Lower lobe of right lung (tissue), 2 donors: Measurements from ENCODE around the gene CBFA2T2. TPM values are rescaled to one million over a fixed set of nuclear protein-coding genes. Genes with fewer than 3 reads are reported as not detected.
"Not testable (repeated sequence)": the region's sequence is repeated elsewhere in the genome, so short reads cannot be mapped to it uniquely, and the experiment has no call there.

Experiments used
- ATAC-seq, 2 donors: fragments of 200-7000 bp; cut with Tn5 transposase; one replicate each; pipeline ENCODE4 v1.9.1; 2020 to 2022; ENCODE audit warnings: mild to moderate bottlenecking in 2 of 2, moderate library complexity in 2 of 2
- DNase-seq: peaks from one replicate; pipeline ENCODE4 v3.0.0-alpha.2; 2020
- H3K27ac ChIP-seq: fragments of 200-600 bp; one replicate; pipeline ENCODE4 v1.8.0; 2022
- H3K27me3 ChIP-seq: fragments of 200-600 bp; one replicate; pipeline ENCODE4 v1.8.0; 2022; ENCODE audit warnings: low read depth
- H3K36me3 ChIP-seq: fragments of 200-600 bp; one replicate; pipeline ENCODE4 v1.8.0; 2022; ENCODE audit warnings: mild to moderate bottlenecking
- H3K4me1 ChIP-seq: fragments of 200-600 bp; one replicate; pipeline ENCODE4 v1.8.0; 2022
- H3K4me3 ChIP-seq: fragments of 200-600 bp; one replicate; pipeline ENCODE4 v1.8.0; 2022; ENCODE audit warnings: mild to moderate bottlenecking
- H3K9me3 ChIP-seq: fragments of 200-600 bp; one replicate; pipeline ENCODE4 v1.8.0; 2022
- CTCF ChIP-seq: fragments of 200-600 bp; IDR thresholded peaks from one replicate; pipeline ENCODE4 v1.8.0; 2022; ENCODE audit warnings: antibody characterized with exemption, mild to moderate bottlenecking
- intact Hi-C: fragments of 100-400 bp; cut with DNase I; formaldehyde crosslinking; loops from one replicate; pipeline ENCODE4 v1.11.0; 2022
- total RNA-seq: library from RNA; stranded (reverse); fragmentation: NEBNext Ultra II Directional; extraction: Animal tissue kit (Norgen Biotek cat#: 25700); gene quantifications from one replicate; pipeline ENCODE4 v1.2.1, GENCODE V29; 2021
- donor health status: DM: no; HTN: yes; CAD: no; lungs with severe emphysema.

Gene CBFA2T2
- total RNA-seq, 1 donor from 2014 or later = 18.2 TPM

- no peak for TF ChIP-seq CTCF
- H3K4me3 ChIP-seq = no peak overlapping the region
- H3K27me3 ChIP-seq = no peaks in the 10 kb centered on the region
- intact Hi-C loops = no loop called here
- DNase-seq = no peak
- H3K36me3 ChIP-seq = no peaks in the 10 kb centered on the region
- no peaks in the 10 kb centered on the region for H3K4me1 ChIP-seq
- H3K9me3 ChIP-seq = no peaks in the 10 kb centered on the region
- no peak overlapping the region for H3K27ac ChIP-seq
- no peak for ATAC-seq
These were observed 30.3 kb upstream of the CBFA2T2 start for GRCh38 chr20:33459599-33459998.

GRCh38 chr20:33460711-33461110 is 29.2 kb upstream of the CBFA2T2 start:
- intact Hi-C loops = loop anchor here (10.0 kb wide), 1 partner anchor 174 kb away; no protein-coding TSS in a partner anchor
- Histone ChIP-seq H3K4me1 (no peaks in the 10 kb centered on the region), H3K27ac (no peak overlapping the region), H3K9me3 (no peaks in the 10 kb centered on the region), H3K36me3 (no peaks in the 10 kb centered on the region), H3K4me3 (no peak overlapping the region), H3K27me3 (no peaks in the 10 kb centered on the region)
- ATAC-seq = no peak
- no peak for DNase-seq
- no peak for TF ChIP-seq CTCF

- H3K4me1 ChIP-seq = no peaks in the 10 kb centered on the region
- DNase-seq (no peak), ATAC-seq (no peak)
- no peaks in the 10 kb centered on the region for H3K27me3 ChIP-seq
- TF ChIP-seq CTCF = no peak
- no peak overlapping the region for H3K27ac ChIP-seq
- no peak overlapping the region for H3K4me3 ChIP-seq
- H3K9me3 ChIP-seq = no peaks in the 10 kb centered on the region
- H3K36me3 ChIP-seq = no peaks in the 10 kb centered on the region
- intact Hi-C loops = loop anchor here (10.0 kb wide), 1 partner anchor 171 kb away; no protein-coding TSS in a partner anchor
These were observed 26.4 kb upstream of the CBFA2T2 start for GRCh38 chr20:33463332-33464101.

- not testable (repeated sequence) for H3K36me3 ChIP-seq, H3K4me3 ChIP-seq, H3K27ac ChIP-seq, H3K4me1 ChIP-seq, DNase-seq, H3K9me3 ChIP-seq, H3K27me3 ChIP-seq, ATAC-seq
- intact Hi-C loops = loop anchor here (10.0 kb wide), 1 partner anchor 170 kb away; no protein-coding TSS in a partner anchor
These were observed 25.1 kb upstream of the CBFA2T2 start for GRCh38 chr20:33464759-33465158.

- Histone ChIP-seq H3K4me1 (no peaks in the 10 kb centered on the region), H3K4me3 (no peak overlapping the region), H3K27me3 (no peaks in the 10 kb centered on the region), H3K27ac (no peak overlapping the region), H3K36me3 (no peaks in the 10 kb centered on the region), H3K9me3 (no peaks in the 10 kb centered on the region)
- ATAC-seq (no peak), DNase-seq (no peak)
- no peak for TF ChIP-seq CTCF
- intact Hi-C loops = loop anchor here (10.0 kb wide), 1 partner anchor 169 kb away; no protein-coding TSS in a partner anchor
These were observed 24.2 kb upstream of the CBFA2T2 start for GRCh38 chr20:33465481-33466302.
